Measurements from ENCODE around the gene PTPRB.
"Not testable (repeated sequence)": the region's sequence is repeated elsewhere in the genome, so short reads cannot be mapped to it uniquely, and the experiment has no call there.

PTPRB gene

GRCh38 chr12:70540996-70541395 lies 96.2 kb downstream of the PTPRB start:
- no peak for DNase-seq (ENCODE audit: low spot score)

GRCh38 chr12:70536650-70537049 lies 100.6 kb downstream of the PTPRB start:
- no peak for DNase-seq (ENCODE audit: low spot score)

GRCh38 chr12:70535896-70536374 lies 101.3 kb downstream of the PTPRB start:
- no peak for DNase-seq (ENCODE audit: low spot score)

- DNase-seq (ENCODE audit: low spot score), result no peak
These were observed 102.8 kb downstream of the PTPRB start for GRCh38 chr12:70534466-70534865.

GRCh38 chr12:70529647-70530046 lies 107.6 kb downstream of the PTPRB start:
- DNase-seq (ENCODE audit: low spot score), result no peak

- no peak for DNase-seq (ENCODE audit: low spot score)
These were observed 116.4 kb downstream of the PTPRB start for GRCh38 chr12:70520847-70521246.

GRCh38 chr12:70513426-70513825 lies 123.8 kb downstream of the PTPRB start:
- DNase-seq (ENCODE audit: low spot score), result no peak

- DNase-seq (ENCODE audit: low spot score), result no peak
These were observed 129.1 kb downstream of the PTPRB start for GRCh38 chr12:70508178-70508577.

GRCh38 chr12:70507442-70507841 lies 129.8 kb downstream of the PTPRB start:
- no peak for DNase-seq (ENCODE audit: low spot score)

- DNase-seq (ENCODE audit: low spot score), result no peak
These were observed 139.7 kb downstream of the PTPRB start for GRCh38 chr12:70497508-70497907.

- DNase-seq (ENCODE audit: low spot score), result not testable (repeated sequence)
These were observed 144.3 kb downstream of the PTPRB start for GRCh38 chr12:70492904-70493303.

GRCh38 chr12:70490928-70491327 lies 146.3 kb downstream of the PTPRB start:
- not testable (repeated sequence) for DNase-seq (ENCODE audit: low spot score)

- DNase-seq (ENCODE audit: low spot score), result no peak
These were observed 149.8 kb downstream of the PTPRB start for GRCh38 chr12:70487440-70487839.

GRCh38 chr12:70486588-70486987 lies 150.6 kb downstream of the PTPRB start:
- DNase-seq (ENCODE audit: low spot score), result no peak

- DNase-seq (ENCODE audit: low spot score), result no peak
These were observed 151.5 kb downstream of the PTPRB start for GRCh38 chr12:70485704-70486103.

GRCh38 chr12:70484464-70484863 lies 152.8 kb downstream of the PTPRB start:
- DNase-seq (ENCODE audit: low spot score), result no peak

- DNase-seq (ENCODE audit: low spot score), result no peak
These were observed 154.5 kb downstream of the PTPRB start for GRCh38 chr12:70482764-70483163.

- no peak for DNase-seq (ENCODE audit: low spot score)
These were observed 167.9 kb downstream of the PTPRB start for GRCh38 chr12:70469221-70469820.

- no peak for DNase-seq (ENCODE audit: low spot score)
These were observed 168.5 kb downstream of the PTPRB start for GRCh38 chr12:70468741-70469140.

- DNase-seq (ENCODE audit: low spot score), result no peak
These were observed 169.1 kb downstream of the PTPRB start for GRCh38 chr12:70467918-70468733.

GRCh38 chr12:70467476-70467875 lies 169.8 kb downstream of the PTPRB start:
- no peak for DNase-seq (ENCODE audit: low spot score)

GRCh38 chr12:70466753-70467152 lies 170.5 kb downstream of the PTPRB start:
- DNase-seq (ENCODE audit: low spot score), result no peak
